Activated CD4-positive, alpha-beta T cell treated with anti-CD3 and anti-CD28 coated beads for 36 hours (primary cell): ENCODE data around the gene DNAJA4. TPM values are rescaled to one million over a fixed set of nuclear protein-coding genes. Genes with fewer than 3 reads are reported as not detected.
A peak's percentile ranks its signal among the peaks of the same experiment; 100 is the strongest.

Experiments
- ATAC-seq: fragments of 200-7000 bp; cut with Tn5 transposase; one replicate; pipeline ENCODE4 v1.10.0; 2021; ENCODE audit warnings: mild to moderate bottlenecking, moderate library complexity
- CTCF ChIA-PET: fragments of 350-600 bp; sonication (Branson Sonifier 250); formaldehyde crosslinking; loops from one replicate; lab custom pipeline; 2021; ENCODE audit warnings: antibody characterized with exemption; lab: Charles Lee
- POLR2A ChIA-PET: fragments of 350-600 bp; sonication (Branson Sonifier 250); formaldehyde crosslinking; loops from one replicate; lab custom pipeline; 2021; ENCODE audit warnings: antibody characterized with exemption, inconsistent platforms; lab: Charles Lee
- DNase-seq: peaks from one replicate; pipeline ENCODE4 v3.0.0-alpha.2; 2020
- H3K27ac Mint-ChIP-seq: one replicate; pipeline ENCODE4 v1.8.0; 2021; ENCODE audit warnings: mixed read lengths
- H3K27me3 Mint-ChIP-seq: one replicate; pipeline ENCODE4 v1.8.0; 2021; ENCODE audit warnings: mixed read lengths
- H3K36me3 Mint-ChIP-seq: one replicate; pipeline ENCODE4 v1.8.0; 2021; ENCODE audit warnings: low read depth, mixed read lengths
- H3K4me1 Mint-ChIP-seq: one replicate; pipeline ENCODE4 v1.8.0; 2021; ENCODE audit warnings: mixed read lengths
- H3K4me3 Mint-ChIP-seq: one replicate; pipeline ENCODE4 v1.8.0; 2021; ENCODE audit warnings: mild to moderate bottlenecking, moderate library complexity, mixed read lengths
- H3K9me3 Mint-ChIP-seq: one replicate; pipeline ENCODE4 v1.8.0; 2021; ENCODE audit warnings: low read depth, mixed read lengths
- intact Hi-C, 2 experiments: fragments of 100-400 bp; cut with DNase I in 1 of 2; cut with micrococcal nuclease in 1 of 2; formaldehyde crosslinking; loops; one replicate each; pipeline versions ENCODE4 v1.14.2 to v1.15.1; 2022 to 2024; cut with DNase I, micrococcal nuclease
- total RNA-seq, 2 experiments: library from RNA; stranded (reverse); gene quantifications; one replicate each; pipeline ENCODE4 v1.2.3, GENCODE V29; 2021

The DNAJA4 gene
- total RNA-seq, 2 experiments from 2014 or later: 38.6 to 41.5 TPM

- intact Hi-C loops: loop anchor here in 1 of 2 experiments (10.0 kb wide), 1 partner anchor 202 kb away; the partner anchor contains the start of gene HYKK
- no peak for ATAC-seq
- H3K9me3 Mint-ChIP-seq: no peaks in the 10 kb centered on the region
- no peaks in the 10 kb centered on the region for H3K27me3 Mint-ChIP-seq
- H3K36me3 Mint-ChIP-seq: peaks cover 2% of the 10 kb centered on the region
- ChIA-PET POLR2A (no interaction called here), CTCF (interaction anchor here (1.0 kb wide), 1 partner anchor 21 kb away, joined by 3 read pairs; no protein-coding TSS in a partner anchor)
- no peak overlapping the region for H3K4me3 Mint-ChIP-seq
- H3K27ac Mint-ChIP-seq: no peak overlapping the region
- DNase-seq: no peak
- peaks cover 24% of the 10 kb centered on the region for H3K4me1 Mint-ChIP-seq
Measured at GRCh38 chr15:78302579-78303312, 38.4 kb downstream of the DNAJA4 start.

- ATAC-seq (no peak), DNase-seq (no peak)
- Mint-ChIP-seq H3K4me3 (no peak overlapping the region), H3K9me3 (no peaks in the 10 kb centered on the region), H3K27ac (no peak overlapping the region), H3K4me1 (peaks cover 17% of the 10 kb centered on the region), H3K36me3 (peaks cover under 1% of the 10 kb centered on the region), H3K27me3 (peaks cover 4% of the 10 kb centered on the region)
- ChIA-PET CTCF (interaction anchor here (1.8 kb wide), 1 partner anchor 11 kb away, joined by 8 read pairs; no protein-coding TSS in a partner anchor), POLR2A (no interaction called here)
- intact Hi-C loops: loop anchor here in 1 of 2 experiments (5.0 to 10.0 kb wide), 2 partner anchors 200 to 313 kb away; partner anchors contain the start of gene HYKK
Measured at GRCh38 chr15:78304216-78305066, 40.1 kb downstream of the DNAJA4 start.

GRCh38 chr15:78306176-78306774 lies 41.9 kb downstream of the DNAJA4 start:
- intact Hi-C loops: loop anchor here in 1 of 2 experiments (5.0 to 10.0 kb wide), 2 partner anchors 199 to 311 kb away; partner anchors contain the start of gene HYKK
- ATAC-seq (no peak), DNase-seq (no peak)
- Mint-ChIP-seq H3K36me3 (no peaks in the 10 kb centered on the region), H3K27ac (no peak overlapping the region), H3K9me3 (no peaks in the 10 kb centered on the region), H3K27me3 (peaks cover 4% of the 10 kb centered on the region), H3K4me3 (no peak overlapping the region), H3K4me1 (peaks cover 14% of the 10 kb centered on the region)
- ChIA-PET CTCF (interaction anchor here (0.6 to 4.1 kb wide), 3 partner anchors 12 to 300 kb away, joined by 3 to 25 read pairs (median 8); no protein-coding TSS in a partner anchor), POLR2A (no interaction called here)

- intact Hi-C loops: loop anchor here (1.0 to 10.0 kb wide), 6 partner anchors 115 to 401 kb away; partner anchors contain the start of gene HYKK (in 1 of the 2)
- POLR2A ChIA-PET: no interaction called here
- CTCF ChIA-PET: interaction anchor here (0.6 to 4.1 kb wide), 9 partner anchors 9 to 332 kb away, joined by 3 to 25 read pairs (median 3); partner anchors contain the start of gene SKIC8
- peaks cover 4% of the 10 kb centered on the region for H3K27me3 Mint-ChIP-seq
- no peaks in the 10 kb centered on the region for H3K36me3 Mint-ChIP-seq
- no peak for DNase-seq
- no peaks in the 10 kb centered on the region for H3K9me3 Mint-ChIP-seq
- no peaks in the 10 kb centered on the region for H3K4me1 Mint-ChIP-seq
- no peak for ATAC-seq
- H3K4me3 Mint-ChIP-seq: no peak overlapping the region
- no peak overlapping the region for H3K27ac Mint-ChIP-seq
Measured at GRCh38 chr15:78307976-78308375, 43.6 kb downstream of the DNAJA4 start.

- H3K4me3 Mint-ChIP-seq: no peak overlapping the region
- H3K9me3 Mint-ChIP-seq: no peaks in the 10 kb centered on the region
- no peak overlapping the region for H3K27ac Mint-ChIP-seq
- DNase-seq: peak; percentile 81
- no peaks in the 10 kb centered on the region for H3K36me3 Mint-ChIP-seq
- ATAC-seq: peak; percentile 87
- intact Hi-C loops: loop anchor here (1.0 to 10.0 kb wide), 6 partner anchors 114 to 401 kb away; partner anchors contain the start of gene HYKK (in 1 of the 2)
- POLR2A ChIA-PET: no interaction called here
- H3K4me1 Mint-ChIP-seq: no peaks in the 10 kb centered on the region
- CTCF ChIA-PET: interaction anchor here (0.7 to 4.1 kb wide), 9 partner anchors 9 to 331 kb away, joined by 3 to 25 read pairs (median 4); partner anchors contain the start of gene SKIC8
- H3K27me3 Mint-ChIP-seq: peaks cover 4% of the 10 kb centered on the region
Measured at GRCh38 chr15:78308422-78309032, 44.2 kb downstream of the DNAJA4 start.

GRCh38 chr15:78311292-78311691 lies 46.9 kb downstream of the DNAJA4 start:
- no peak overlapping the region for H3K4me3 Mint-ChIP-seq
- H3K27me3 Mint-ChIP-seq: peaks cover 4% of the 10 kb centered on the region

GRCh38 chr15:78312536-78312935 lies 48.2 kb downstream of the DNAJA4 start:
- Mint-ChIP-seq H3K27ac (no peak overlapping the region), H3K9me3 (no peaks in the 10 kb centered on the region), H3K4me1 (no peaks in the 10 kb centered on the region), H3K4me3 (no peak overlapping the region), H3K36me3 (no peaks in the 10 kb centered on the region), H3K27me3 (peaks cover 4% of the 10 kb centered on the region)
- POLR2A ChIA-PET: interaction anchor here (1.4 kb wide), 1 partner anchor 13 kb away, joined by 6 read pairs; the partner anchor contains the start of gene SKIC8
- no peak for DNase-seq
- intact Hi-C loops: no loop called here
- CTCF ChIA-PET: interaction anchor here (0.6 to 2.5 kb wide), 3 partner anchors 110 to 491 kb away, joined by 3 to 9 read pairs (median 4); no protein-coding TSS in a partner anchor
- ATAC-seq: no peak

More at GRCh38 chr15:78311292-78311691, 46.9 kb downstream of the DNAJA4 start:
- intact Hi-C loops: no loop called here
- Mint-ChIP-seq H3K36me3 (no peaks in the 10 kb centered on the region), H3K27ac (no peak overlapping the region), H3K9me3 (no peaks in the 10 kb centered on the region), H3K4me1 (no peaks in the 10 kb centered on the region)
- ATAC-seq (no peak), DNase-seq (no peak)
- ChIA-PET CTCF (interaction anchor here (0.9 to 2.5 kb wide), 4 partner anchors 11 to 401 kb away, joined by 3 to 9 read pairs (median 3); partner anchors contain the start of gene SKIC8), POLR2A (interaction anchor here (1.4 kb wide), 1 partner anchor 11 kb away, joined by 6 read pairs; the partner anchor contains the start of gene SKIC8)

- POLR2A ChIA-PET: no interaction called here
- H3K4me3 Mint-ChIP-seq: no peak overlapping the region
- no peaks in the 10 kb centered on the region for H3K9me3 Mint-ChIP-seq
- ATAC-seq (no peak), DNase-seq (no peak)
- no peak overlapping the region for H3K27ac Mint-ChIP-seq
- no peaks in the 10 kb centered on the region for H3K36me3 Mint-ChIP-seq
- intact Hi-C loops: no loop called here
- H3K4me1 Mint-ChIP-seq: no peaks in the 10 kb centered on the region
- peaks cover 2% of the 10 kb centered on the region for H3K27me3 Mint-ChIP-seq
- CTCF ChIA-PET: interaction anchor here (2.5 kb wide), 1 partner anchor 110 kb away, joined by 9 read pairs; no protein-coding TSS in a partner anchor
Measured at GRCh38 chr15:78312957-78313356, 48.6 kb downstream of the DNAJA4 start.

GRCh38 chr15:78313383-78313782 lies 49.0 kb downstream of the DNAJA4 start:
- no peaks in the 10 kb centered on the region for H3K4me1 Mint-ChIP-seq
- intact Hi-C loops: no loop called here

GRCh38 chr15:78314181-78314581 lies 49.8 kb downstream of the DNAJA4 start:
- H3K9me3 Mint-ChIP-seq: no peaks in the 10 kb centered on the region
- no peaks in the 10 kb centered on the region for H3K4me1 Mint-ChIP-seq
- ChIA-PET CTCF (interaction anchor here (1.2 kb wide), 1 partner anchor 15 kb away, joined by 3 read pairs; the partner anchor contains the start of gene SKIC8), POLR2A (no interaction called here)
- no peaks in the 10 kb centered on the region for H3K27me3 Mint-ChIP-seq
- H3K27ac Mint-ChIP-seq: no peak overlapping the region
- DNase-seq (no peak), ATAC-seq (no peak)
- H3K4me3 Mint-ChIP-seq: no peak overlapping the region
- no peaks in the 10 kb centered on the region for H3K36me3 Mint-ChIP-seq
- intact Hi-C loops: no loop called here

More at GRCh38 chr15:78313383-78313782, 49.0 kb downstream of the DNAJA4 start:
- no peaks in the 10 kb centered on the region for H3K27me3 Mint-ChIP-seq
- ChIA-PET POLR2A (no interaction called here), CTCF (interaction anchor here (1.2 kb wide), 1 partner anchor 14 kb away, joined by 3 read pairs; the partner anchor contains the start of gene SKIC8)
- no peaks in the 10 kb centered on the region for H3K36me3 Mint-ChIP-seq
- H3K27ac Mint-ChIP-seq: no peak overlapping the region
- ATAC-seq (no peak), DNase-seq (no peak)
- no peak overlapping the region for H3K4me3 Mint-ChIP-seq
- no peaks in the 10 kb centered on the region for H3K9me3 Mint-ChIP-seq
